GM12801 (cell line): ENCODE measurements around the gene MCUR1.

Experiments used
- TF ChIP-seq, protein P1 (sequence below): IDR thresholded peaks from one replicate; pipeline ENCODE4 v1.5.1; 2011; ENCODE audit warnings: control low read depth; ENCODE audit not compliant: insufficient read length; ENCODE audit errors: extremely low read depth

Gene MCUR1

DNA sequence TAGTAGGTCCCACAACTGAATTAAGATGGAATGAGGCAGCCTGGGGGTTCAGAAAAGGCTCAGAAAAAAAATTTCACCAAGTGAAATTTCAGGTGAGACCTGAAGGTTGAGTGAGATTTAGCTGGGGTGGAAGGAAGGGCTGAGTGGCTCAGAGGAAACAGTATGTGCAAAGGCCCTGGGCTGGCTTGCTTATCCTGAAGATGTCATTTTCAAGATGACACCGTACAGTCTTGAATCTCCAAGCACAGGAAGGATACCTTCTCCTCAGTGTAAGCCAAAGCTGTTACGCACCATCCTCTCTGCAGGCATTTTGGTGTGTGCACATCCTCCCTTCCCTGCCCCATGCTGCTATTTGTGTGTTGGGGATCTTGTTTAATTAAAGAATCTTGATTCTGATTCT lies 59.7 kb downstream of the MCUR1 start:
- TF ChIP-seq, protein P1, sequence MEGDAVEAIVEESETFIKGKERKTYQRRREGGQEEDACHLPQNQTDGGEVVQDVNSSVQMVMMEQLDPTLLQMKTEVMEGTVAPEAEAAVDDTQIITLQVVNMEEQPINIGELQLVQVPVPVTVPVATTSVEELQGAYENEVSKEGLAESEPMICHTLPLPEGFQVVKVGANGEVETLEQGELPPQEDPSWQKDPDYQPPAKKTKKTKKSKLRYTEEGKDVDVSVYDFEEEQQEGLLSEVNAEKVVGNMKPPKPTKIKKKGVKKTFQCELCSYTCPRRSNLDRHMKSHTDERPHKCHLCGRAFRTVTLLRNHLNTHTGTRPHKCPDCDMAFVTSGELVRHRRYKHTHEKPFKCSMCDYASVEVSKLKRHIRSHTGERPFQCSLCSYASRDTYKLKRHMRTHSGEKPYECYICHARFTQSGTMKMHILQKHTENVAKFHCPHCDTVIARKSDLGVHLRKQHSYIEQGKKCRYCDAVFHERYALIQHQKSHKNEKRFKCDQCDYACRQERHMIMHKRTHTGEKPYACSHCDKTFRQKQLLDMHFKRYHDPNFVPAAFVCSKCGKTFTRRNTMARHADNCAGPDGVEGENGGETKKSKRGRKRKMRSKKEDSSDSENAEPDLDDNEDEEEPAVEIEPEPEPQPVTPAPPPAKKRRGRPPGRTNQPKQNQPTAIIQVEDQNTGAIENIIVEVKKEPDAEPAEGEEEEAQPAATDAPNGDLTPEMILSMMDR: no peak

DNA sequence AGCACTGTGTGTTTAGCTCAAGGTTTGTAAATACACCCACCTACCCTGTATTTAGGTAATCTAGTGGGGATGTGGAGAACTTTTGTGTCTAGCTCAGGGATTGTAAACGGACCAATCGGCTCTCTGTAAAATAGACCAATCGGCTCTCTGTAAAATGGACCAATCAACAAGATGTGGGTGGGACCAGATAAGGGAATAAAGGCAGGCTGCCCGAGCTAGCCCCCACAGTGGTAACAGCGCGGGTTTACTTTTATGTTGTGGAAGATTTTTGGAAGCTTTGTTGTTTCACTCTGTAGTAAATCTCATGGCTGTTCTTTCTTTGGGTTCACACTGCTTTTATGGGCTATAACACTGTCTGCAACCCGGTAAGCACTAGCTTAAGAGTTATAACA lies 70.6 kb downstream of the MCUR1 start:
- TF ChIP-seq, protein P1: no peak

DNA sequence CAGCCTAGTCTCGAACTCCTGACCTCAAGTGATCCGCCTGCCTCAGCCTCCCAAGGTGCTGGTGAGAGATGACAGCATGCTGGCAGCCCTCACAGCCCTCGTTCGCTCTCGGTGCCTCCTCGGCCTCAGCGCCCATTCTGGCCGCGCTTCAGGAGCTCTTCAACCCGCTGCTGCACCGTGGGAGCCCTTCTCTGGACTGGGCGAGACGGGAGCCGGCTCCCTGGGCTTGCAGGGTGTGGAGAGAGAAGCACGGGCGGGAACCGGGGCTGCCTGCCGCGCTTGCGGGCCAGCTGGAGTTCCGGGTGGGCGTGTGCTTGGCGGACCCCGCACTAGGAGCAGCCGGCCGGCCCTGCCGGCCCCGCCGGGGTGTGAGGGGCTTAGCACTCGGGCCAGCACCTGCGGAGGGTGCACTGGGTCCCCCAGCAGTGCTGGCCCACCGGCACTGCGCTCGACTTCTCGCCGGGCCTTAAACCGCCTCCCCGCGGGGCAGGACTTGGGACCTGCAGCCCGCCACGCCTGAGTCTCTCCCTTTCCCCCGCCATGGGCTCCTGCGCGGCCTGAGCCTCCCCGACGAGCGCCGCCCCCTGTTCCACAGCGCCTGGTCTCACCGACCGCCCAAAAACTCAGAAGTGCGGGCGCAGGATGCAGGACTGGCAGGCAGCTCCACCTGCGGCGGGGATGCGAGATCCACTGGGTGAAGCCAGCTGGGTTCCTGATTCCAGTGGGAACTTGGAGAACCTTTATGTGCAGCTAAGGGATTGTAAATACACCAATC lies 71.2 kb downstream of the MCUR1 start:
- TF ChIP-seq, protein P1: no peak

DNA sequence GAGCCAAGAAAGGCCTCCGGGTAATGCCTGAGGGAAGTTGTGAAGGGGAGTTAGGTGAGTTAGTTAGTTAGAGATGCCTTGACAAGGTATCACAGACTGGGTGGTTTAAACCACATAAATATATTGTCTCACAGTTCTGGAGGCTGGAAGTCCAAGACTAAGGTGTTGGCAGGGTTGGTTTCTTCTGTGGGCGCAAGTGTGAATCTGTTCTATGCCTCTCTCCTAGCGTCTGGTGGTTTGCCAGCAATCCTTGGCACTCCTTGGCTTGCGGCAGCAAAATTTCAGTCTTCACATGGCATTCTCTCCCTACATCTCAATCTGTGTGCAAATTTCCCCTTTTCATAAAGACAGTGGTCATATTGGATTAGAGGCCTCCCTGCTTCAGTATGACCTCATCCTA lies 73.0 kb downstream of the MCUR1 start:
- TF ChIP-seq, protein P1: no peak
